Keratinocyte (primary cell): ENCODE data around the gene SCNN1B.

ENCODE experiments used
- EZH2 ChIP-seq: IDR thresholded peaks from one replicate; pipeline ENCODE4 v1.6.1; 2012; ENCODE audit warnings: inconsistent platforms, mild to moderate bottlenecking, low read length, moderate library complexity
- TF ChIP-seq, protein P1 (sequence below), 3 experiments: IDR thresholded peaks in 1 of 3; conservative IDR thresholded peaks in 1 of 3; optimal IDR thresholded peaks in 1 of 3; 2 replicates in 2 of 3; 3 replicates in 1 of 3; pipeline versions ENCODE3 to v1.5.1; 2011; ENCODE audit warnings: low read length in 3 of 3, mild to moderate bottlenecking in 3 of 3, moderate library complexity in 2 of 3, control low read depth in 1 of 3, inconsistent platforms in 1 of 3; ENCODE audit not compliant: insufficient read depth in 2 of 3; ENCODE audit errors: extremely low read depth in 1 of 3

DNA sequence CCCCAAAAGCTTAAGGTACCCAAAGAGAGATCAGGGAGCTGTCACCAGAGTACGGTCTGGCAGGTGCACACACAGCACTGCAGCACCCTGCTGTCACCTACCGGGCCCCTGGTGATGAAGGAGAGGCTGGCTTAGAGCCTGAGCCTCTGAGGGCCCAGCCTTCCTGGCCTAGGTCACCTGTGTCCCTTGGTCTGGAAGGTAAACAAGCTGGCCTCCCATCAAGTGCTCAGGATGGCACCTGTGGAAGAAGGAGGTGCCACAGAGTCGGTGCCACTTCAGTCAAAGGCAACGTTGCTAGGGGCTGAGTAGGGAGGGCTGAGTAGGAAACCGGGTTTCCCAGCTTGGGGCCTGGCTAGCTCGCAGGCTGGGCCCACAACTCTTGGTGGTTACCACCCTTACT is 80.2 kb downstream of the SCNN1B start:
- TF ChIP-seq, protein P1, sequence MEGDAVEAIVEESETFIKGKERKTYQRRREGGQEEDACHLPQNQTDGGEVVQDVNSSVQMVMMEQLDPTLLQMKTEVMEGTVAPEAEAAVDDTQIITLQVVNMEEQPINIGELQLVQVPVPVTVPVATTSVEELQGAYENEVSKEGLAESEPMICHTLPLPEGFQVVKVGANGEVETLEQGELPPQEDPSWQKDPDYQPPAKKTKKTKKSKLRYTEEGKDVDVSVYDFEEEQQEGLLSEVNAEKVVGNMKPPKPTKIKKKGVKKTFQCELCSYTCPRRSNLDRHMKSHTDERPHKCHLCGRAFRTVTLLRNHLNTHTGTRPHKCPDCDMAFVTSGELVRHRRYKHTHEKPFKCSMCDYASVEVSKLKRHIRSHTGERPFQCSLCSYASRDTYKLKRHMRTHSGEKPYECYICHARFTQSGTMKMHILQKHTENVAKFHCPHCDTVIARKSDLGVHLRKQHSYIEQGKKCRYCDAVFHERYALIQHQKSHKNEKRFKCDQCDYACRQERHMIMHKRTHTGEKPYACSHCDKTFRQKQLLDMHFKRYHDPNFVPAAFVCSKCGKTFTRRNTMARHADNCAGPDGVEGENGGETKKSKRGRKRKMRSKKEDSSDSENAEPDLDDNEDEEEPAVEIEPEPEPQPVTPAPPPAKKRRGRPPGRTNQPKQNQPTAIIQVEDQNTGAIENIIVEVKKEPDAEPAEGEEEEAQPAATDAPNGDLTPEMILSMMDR (optimal IDR thresholded peaks at IDR 0.05 in 1 of 3, IDR thresholded peaks at IDR 0.05 in 1 of 3, conservative IDR thresholded peaks at IDR 0.05 in 1 of 3; ENCODE audit: extremely low read depth in 1 of 3, insufficient read depth in 2 of 3, low read length in 3 of 3): no peak
- no peak for TF ChIP-seq EZH2
